CD14-positive monocyte (primary cell): Measurements from ENCODE around the gene CEP83. TPM values are rescaled to one million over a fixed set of nuclear protein-coding genes. Genes with fewer than 3 reads are reported as not detected.

Experiments used
- DNase-seq, 3 donors: peaks; one replicate each; pipeline ENCODE4 v3.0.0-alpha.2; 2011 to 2022
- H2AFZ ChIP-seq: 2 replicates; pipeline ENCODE4 v1.6.0; 2012; ENCODE audit warnings: mild to moderate bottlenecking, low read depth, low read length, inconsistent platforms; ENCODE audit not compliant: insufficient read depth, poor library complexity, severe bottlenecking
- H3K27ac ChIP-seq, 2 donors: 1 replicate in 1 of 2; 2 replicates in 1 of 2; pipeline ENCODE4 v1.5.1; 2012 to 2013; ENCODE audit warnings: low read length in 2 of 2, control low read depth in 1 of 2, inconsistent platforms in 1 of 2, low read depth in 1 of 2, mild to moderate bottlenecking in 1 of 2
- H3K27me3 ChIP-seq, 2 donors: one replicate each; pipeline versions ENCODE4 v1.6.0 to v1.6.1; 2011 to 2013; ENCODE audit warnings: low read length in 2 of 2; ENCODE audit not compliant: control insufficient read depth in 2 of 2, insufficient read depth in 2 of 2
- H3K36me3 ChIP-seq, 2 donors: replicated peaks in 1 of 2; 1 replicate in 1 of 2; 2 replicates in 1 of 2; pipeline versions ENCODE4 v1.5.1 to v1.6.1; 2012 to 2013; ENCODE audit warnings: low read length in 2 of 2, control low read depth in 1 of 2, inconsistent platforms in 1 of 2, mild to moderate bottlenecking in 1 of 2; ENCODE audit not compliant: insufficient read depth in 2 of 2, control insufficient read depth in 1 of 2
- H3K4me1 ChIP-seq, 2 donors: 1 replicate in 1 of 2; 2 replicates in 1 of 2; pipeline versions ENCODE4 v1.5.1 to v1.6.1; 2012 to 2013; ENCODE audit warnings: low read length in 2 of 2, control low read depth in 1 of 2, inconsistent platforms in 1 of 2, mild to moderate bottlenecking in 1 of 2, moderate library complexity in 1 of 2; ENCODE audit not compliant: insufficient read depth in 2 of 2, control insufficient read depth in 1 of 2
- H3K4me2 ChIP-seq: replicated peaks from 2 replicates; pipeline ENCODE3; 2012; ENCODE audit warnings: low read length, moderate library complexity, mild to moderate bottlenecking; ENCODE audit not compliant: poor library complexity, severe bottlenecking; ENCODE audit errors: extremely low read depth
- H3K4me3 ChIP-seq, 3 experiments: fragments of 200-600 bp in 1 of 3; sonication (generic) in 1 of 3; replicated peaks in 1 of 3; 1 replicate in 2 of 3; 2 replicates in 1 of 3; pipeline ENCODE4 v1.5.1; 2011 to 2013; ENCODE audit warnings: low read length in 3 of 3, mild to moderate bottlenecking in 3 of 3, control low read depth in 2 of 3, low read depth in 2 of 3, inconsistent platforms in 1 of 3, moderate library complexity in 1 of 3
- H3K79me2 ChIP-seq: 2 replicates; pipeline ENCODE4 v1.6.0; 2012; ENCODE audit warnings: mild to moderate bottlenecking, control low read depth, inconsistent platforms, low read length, moderate library complexity; ENCODE audit not compliant: insufficient read depth
- H3K9ac ChIP-seq: 2 replicates; pipeline ENCODE4 v1.6.0; 2017; ENCODE audit warnings: low read length, mild to moderate bottlenecking; ENCODE audit not compliant: insufficient read depth, poor library complexity, severe bottlenecking
- H3K9me3 ChIP-seq, 2 donors: replicated peaks in 1 of 2; 1 replicate in 1 of 2; 2 replicates in 1 of 2; pipeline versions ENCODE4 v1.5.1 to v1.6.1; 2012 to 2013; ENCODE audit warnings: low read length in 2 of 2, control low read depth in 1 of 2; ENCODE audit not compliant: control insufficient read depth in 1 of 2, insufficient read depth in 1 of 2
- H4K20me1 ChIP-seq: 2 replicates; pipeline ENCODE4 v1.6.0; 2012; ENCODE audit warnings: mild to moderate bottlenecking, low read length, control low read depth, moderate library complexity; ENCODE audit not compliant: insufficient read depth
- H3K27ac Mint-ChIP-seq, 7 donors: one replicate each; pipeline ENCODE4 v1.8.0; 2020; ENCODE audit warnings: mild to moderate bottlenecking in 7 of 7, mixed read lengths in 7 of 7, moderate library complexity in 6 of 7, inconsistent platforms in 2 of 7
- H3K27me3 Mint-ChIP-seq, 3 donors: one replicate each; pipeline ENCODE4 v1.8.0; 2021 to 2022; ENCODE audit warnings: low read depth in 3 of 3, mild to moderate bottlenecking in 3 of 3, mixed read lengths in 3 of 3, moderate library complexity in 3 of 3, inconsistent platforms in 1 of 3
- H3K36me3 Mint-ChIP-seq, 2 donors: one replicate each; pipeline ENCODE4 v1.8.0; 2020; ENCODE audit warnings: mixed read lengths in 2 of 2, inconsistent platforms in 1 of 2, mild to moderate bottlenecking in 1 of 2
- H3K4me1 Mint-ChIP-seq: one replicate; pipeline ENCODE4 v1.8.0; 2020; ENCODE audit warnings: mild to moderate bottlenecking, mixed read lengths
- H3K4me3 Mint-ChIP-seq, 2 donors: one replicate each; pipeline ENCODE4 v1.8.0; 2020; ENCODE audit warnings: mild to moderate bottlenecking in 2 of 2, mixed read lengths in 2 of 2, moderate library complexity in 1 of 2
- H3K9me3 Mint-ChIP-seq, 7 donors: one replicate each; pipeline ENCODE4 v1.8.0; 2020 to 2022; ENCODE audit warnings: mixed read lengths in 7 of 7, mild to moderate bottlenecking in 6 of 7, moderate library complexity in 6 of 7, inconsistent platforms in 2 of 7
- WGBS: methylation state at CpG from one replicate; pipeline ENCODE4 v1.1.5; 2013; ENCODE audit warnings: missing lambda C conversion rate; ENCODE audit not compliant: insufficient coverage; 5-methylcytosine and 5-hydroxymethylcytosine counted together
- intact Hi-C, 2 donors: fragments of 100-400 bp; cut with micrococcal nuclease; formaldehyde crosslinking; loops; one replicate each; pipeline versions ENCODE4 v1.15.0 to v1.15.1; 2023
- polyA plus RNA-seq, 3 donors: library from polyadenylated mRNA; depleted of rRNA in 1 of 3; unstranded in 2 of 3; stranded (reverse) in 1 of 3; fragments of 300-500 nt in 2 of 3; fragments of >200 nt in 1 of 3; fragmentation: Illumina TruSeq in 2 of 3; gene quantifications; 1 replicate in 2 of 3; 2 replicates in 1 of 3; pipeline ENCODE4 v1.2.3, GENCODE V29; 2012 to 2021
- TF ChIP-seq, protein P1 (sequence below): fragments of 200-600 bp; IDR thresholded peaks from one replicate; pipeline ENCODE4 v1.8.0; 2022; ENCODE audit warnings: antibody characterized with exemption, mild to moderate bottlenecking

Gene CEP83
- polyA plus RNA-seq, 3 donors = 0.73 to 3.1 (median 1.0) TPM

GRCh38 chr12:94359761-94360160, 99.9 kb downstream of the CEP83 start:
- H3K9ac ChIP-seq = no peak overlapping the region
- Mint-ChIP-seq H3K27me3 (peaks cover 0 to 2% (median 0%) of the 10 kb centered on the region in 3 donors), H3K27ac (no peak overlapping the region), H3K9me3 (peaks cover 42 to 54% (median 47%) of the 10 kb centered on the region in 7 donors), H3K36me3 (peaks cover 44 to 67% of the 10 kb centered on the region in 2 donors), H3K4me1 (no peaks in the 10 kb centered on the region), H3K4me3 (no peak overlapping the region)
- no peaks in the 10 kb centered on the region for H3K4me1 ChIP-seq
- H3K9me3 ChIP-seq = peaks cover 28 to 43% of the 10 kb centered on the region in 2 donors
- H3K79me2 ChIP-seq = no peaks in the 10 kb centered on the region
- H4K20me1 ChIP-seq = no peaks in the 10 kb centered on the region
- TF ChIP-seq, protein P1, sequence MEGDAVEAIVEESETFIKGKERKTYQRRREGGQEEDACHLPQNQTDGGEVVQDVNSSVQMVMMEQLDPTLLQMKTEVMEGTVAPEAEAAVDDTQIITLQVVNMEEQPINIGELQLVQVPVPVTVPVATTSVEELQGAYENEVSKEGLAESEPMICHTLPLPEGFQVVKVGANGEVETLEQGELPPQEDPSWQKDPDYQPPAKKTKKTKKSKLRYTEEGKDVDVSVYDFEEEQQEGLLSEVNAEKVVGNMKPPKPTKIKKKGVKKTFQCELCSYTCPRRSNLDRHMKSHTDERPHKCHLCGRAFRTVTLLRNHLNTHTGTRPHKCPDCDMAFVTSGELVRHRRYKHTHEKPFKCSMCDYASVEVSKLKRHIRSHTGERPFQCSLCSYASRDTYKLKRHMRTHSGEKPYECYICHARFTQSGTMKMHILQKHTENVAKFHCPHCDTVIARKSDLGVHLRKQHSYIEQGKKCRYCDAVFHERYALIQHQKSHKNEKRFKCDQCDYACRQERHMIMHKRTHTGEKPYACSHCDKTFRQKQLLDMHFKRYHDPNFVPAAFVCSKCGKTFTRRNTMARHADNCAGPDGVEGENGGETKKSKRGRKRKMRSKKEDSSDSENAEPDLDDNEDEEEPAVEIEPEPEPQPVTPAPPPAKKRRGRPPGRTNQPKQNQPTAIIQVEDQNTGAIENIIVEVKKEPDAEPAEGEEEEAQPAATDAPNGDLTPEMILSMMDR = no peak
- intact Hi-C loops = no loop called here
- no peak overlapping the region for H3K4me3 ChIP-seq
- no peak overlapping the region for H3K27ac ChIP-seq
- no peak for DNase-seq
- no peaks in the 10 kb centered on the region for H3K27me3 ChIP-seq
- peaks cover 0 to 18% of the 10 kb centered on the region in 2 donors for H3K36me3 ChIP-seq
- WGBS = no CpG with 5 or more reads among the region's 5 CpGs
- no peak overlapping the region for H2AFZ ChIP-seq
- H3K4me2 ChIP-seq = no peak overlapping the region

GRCh38 chr12:94353130-94353529, 106.5 kb downstream of the CEP83 start:
- no peaks in the 10 kb centered on the region for H3K27me3 ChIP-seq
- H3K36me3 Mint-ChIP-seq = peaks cover 40 to 70% of the 10 kb centered on the region in 2 donors
- H4K20me1 ChIP-seq = no peaks in the 10 kb centered on the region
- H3K4me1 Mint-ChIP-seq = no peaks in the 10 kb centered on the region
- DNase-seq = no peak
- H2AFZ ChIP-seq = no peak overlapping the region
- H3K4me2 ChIP-seq = no peak overlapping the region
- H3K4me3 Mint-ChIP-seq = no peak overlapping the region
- no peak overlapping the region for H3K9ac ChIP-seq
- H3K9me3 Mint-ChIP-seq = peaks cover 53 to 84% (median 73%) of the 10 kb centered on the region in 7 donors
- H3K79me2 ChIP-seq = no peaks in the 10 kb centered on the region
- H3K27ac Mint-ChIP-seq = no peak overlapping the region
- no CpG with 5 or more reads among the region's 1 CpG for WGBS
- intact Hi-C loops = no loop called here
- no peaks in the 10 kb centered on the region for H3K4me1 ChIP-seq
- peaks cover 55 to 68% of the 10 kb centered on the region in 2 donors for H3K9me3 ChIP-seq
- TF ChIP-seq, protein P1 = no peak
- H3K36me3 ChIP-seq = peaks cover 3 to 36% of the 10 kb centered on the region in 2 donors
- H3K4me3 ChIP-seq = no peak overlapping the region
- H3K27me3 Mint-ChIP-seq = peaks cover 0 to 2% (median 0%) of the 10 kb centered on the region in 3 donors
- H3K27ac ChIP-seq = no peak overlapping the region
